Tibial nerve (tissue), 4 donors: ENCODE data around the gene THEMIS. TPM values are rescaled to one million over a fixed set of nuclear protein-coding genes. Genes with fewer than 3 reads are reported as not detected.

Source experiments
- DNase-seq, 2 donors: peaks; one replicate each; pipeline ENCODE4 v3.0.0-alpha.2; 2019; ENCODE audit warnings: low spot score in 2 of 2
- H3K27ac ChIP-seq, 4 donors: fragments of 200-600 bp; sonication (generic) in 3 of 4; one replicate each; pipeline ENCODE4 v1.5.1; 2017 to 2019; ENCODE audit warnings: mild to moderate bottlenecking in 1 of 4
- H3K27me3 ChIP-seq, 2 donors: fragments of 200-600 bp; sonication (generic) in 1 of 2; one replicate each; pipeline versions ENCODE4 v1.5.1 to v1.6.0; 2017 to 2019
- H3K36me3 ChIP-seq, 3 donors: fragments of 200-600 bp; sonication (generic); one replicate each; pipeline ENCODE4 v1.5.1; 2018 to 2019
- H3K4me1 ChIP-seq, 4 donors: fragments of 200-600 bp; sonication (generic) in 3 of 4; one replicate each; pipeline ENCODE4 v1.5.1; 2017 to 2019
- H3K4me3 ChIP-seq, 4 donors: fragments of 200-600 bp; sonication (generic) in 3 of 4; one replicate each; pipeline ENCODE4 v1.5.1; 2017 to 2019; ENCODE audit warnings: mild to moderate bottlenecking in 1 of 4, moderate library complexity in 1 of 4
- H3K9me3 ChIP-seq, 4 donors: fragments of 200-600 bp; sonication (generic) in 3 of 4; one replicate each; pipeline ENCODE4 v1.5.1; 2017 to 2019
- CTCF ChIP-seq, 5 experiments: fragments of 200-600 bp in 3 of 5; fragments of 450-650 bp in 2 of 5; sonication (generic) in 3 of 5; IDR thresholded peaks; one replicate each; pipeline ENCODE4 v1.5.1; 2016 to 2019; ENCODE audit warnings: antibody characterized with exemption in 5 of 5, mild to moderate bottlenecking in 3 of 5, moderate library complexity in 2 of 5
- EP300 ChIP-seq, 2 donors: sonication (generic); formaldehyde crosslinking; IDR thresholded peaks; one replicate each; pipeline ENCODE4 v1.6.1; 2017; ENCODE audit warnings: antibody characterized with exemption in 2 of 2, mild to moderate bottlenecking in 1 of 2
- POLR2A ChIP-seq, 2 donors: fragments of 450-650 bp; IDR thresholded peaks; one replicate each; pipeline ENCODE4 v1.6.1; 2017; ENCODE audit warnings: antibody characterized with exemption in 2 of 2, mild to moderate bottlenecking in 2 of 2, moderate library complexity in 2 of 2
- WGBS, 2 donors: methylation state at CpG; one replicate each; pipeline ENCODE4 v1.1.5; 2018; 5-methylcytosine and 5-hydroxymethylcytosine counted together
- total RNA-seq, 4 donors: library from RNA; depleted of rRNA; stranded (reverse); fragments of >200 nt; gene quantifications; one replicate each; pipeline ENCODE4 v1.1.0, GENCODE V29; 2016

THEMIS gene
- total RNA-seq, 4 donors from 2014 or later, result 0.22 to 0.98 (median 0.57) TPM

DNA sequence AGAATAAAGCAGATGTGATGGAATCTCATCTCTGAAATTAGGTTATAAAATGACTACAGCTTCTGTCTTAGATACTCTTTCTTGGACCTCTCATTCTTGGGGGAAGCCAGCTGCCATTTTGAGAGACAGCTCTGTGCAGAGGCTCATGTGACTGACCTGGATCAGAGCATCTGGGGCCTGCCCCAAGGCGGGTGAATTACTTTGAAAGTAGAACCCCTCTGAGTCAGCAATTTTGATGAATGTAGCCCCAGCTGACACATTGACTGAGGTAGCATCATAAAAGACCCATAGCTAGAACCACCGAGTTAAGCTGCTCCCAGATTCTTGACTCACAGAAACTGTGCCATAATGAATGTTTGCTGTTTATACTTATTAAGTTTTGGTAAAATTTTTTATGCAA is 124.5 kb downstream of the THEMIS start:
- DNase-seq, result no peak
- peaks cover 0 to under 1% (median 0%) of the 10 kb centered on the region in 4 donors for H3K9me3 ChIP-seq
- H3K27me3 ChIP-seq, result no peaks in the 10 kb centered on the region
- 68 to 84% methylated on average over 2 of the region's 2 CpGs for WGBS, 2 donors
- no peaks in the 10 kb centered on the region for H3K36me3 ChIP-seq
- H3K4me3 ChIP-seq, result no peak overlapping the region
- TF ChIP-seq EP300 (IDR thresholded peaks at IDR 0.05) (no peak), CTCF (IDR thresholded peaks at IDR 0.05) (no peak), POLR2A (IDR thresholded peaks at IDR 0.05) (no peak)
- H3K27ac ChIP-seq, result no peak overlapping the region
- H3K4me1 ChIP-seq, result no peaks in the 10 kb centered on the region

GRCh38 chr6:127775371-127775770 is 125.5 kb downstream of the THEMIS start:
- H3K9me3 ChIP-seq, result peaks cover 0 to 3% (median 0%) of the 10 kb centered on the region in 4 donors
- no peak overlapping the region for H3K27ac ChIP-seq
- no peak for TF ChIP-seq EP300 (IDR thresholded peaks at IDR 0.05)
- TF ChIP-seq CTCF (IDR thresholded peaks at IDR 0.05), result no peak
- no peak for TF ChIP-seq POLR2A (IDR thresholded peaks at IDR 0.05)
- H3K4me3 ChIP-seq, result no peak overlapping the region
- H3K36me3 ChIP-seq, result no peaks in the 10 kb centered on the region
- H3K4me1 ChIP-seq, result no peaks in the 10 kb centered on the region
- DNase-seq, result no peak
- H3K27me3 ChIP-seq, result no peaks in the 10 kb centered on the region
- 43 to 63% methylated on average over 1 of the region's 1 CpG for WGBS, 2 donors

- Histone ChIP-seq H3K9me3 (peaks cover 0 to 3% (median 0%) of the 10 kb centered on the region in 4 donors), H3K36me3 (no peaks in the 10 kb centered on the region), H3K4me3 (no peak overlapping the region), H3K27me3 (no peaks in the 10 kb centered on the region), H3K4me1 (no peaks in the 10 kb centered on the region), H3K27ac (no peak overlapping the region)
- TF ChIP-seq POLR2A (IDR thresholded peaks at IDR 0.05), result no peak
- no peak for TF ChIP-seq CTCF (IDR thresholded peaks at IDR 0.05)
- no peak for TF ChIP-seq EP300 (IDR thresholded peaks at IDR 0.05)
- 67 to 76% methylated on average over 4 of the region's 4 CpGs for WGBS, 2 donors
- DNase-seq, result no peak
Measured at GRCh38 chr6:127768745-127769144, 132.1 kb downstream of the THEMIS start.

- Histone ChIP-seq H3K4me1 (no peaks in the 10 kb centered on the region), H3K36me3 (no peaks in the 10 kb centered on the region)
Measured at GRCh38 chr6:127768223-127768622, 132.6 kb downstream of the THEMIS start.

DNA sequence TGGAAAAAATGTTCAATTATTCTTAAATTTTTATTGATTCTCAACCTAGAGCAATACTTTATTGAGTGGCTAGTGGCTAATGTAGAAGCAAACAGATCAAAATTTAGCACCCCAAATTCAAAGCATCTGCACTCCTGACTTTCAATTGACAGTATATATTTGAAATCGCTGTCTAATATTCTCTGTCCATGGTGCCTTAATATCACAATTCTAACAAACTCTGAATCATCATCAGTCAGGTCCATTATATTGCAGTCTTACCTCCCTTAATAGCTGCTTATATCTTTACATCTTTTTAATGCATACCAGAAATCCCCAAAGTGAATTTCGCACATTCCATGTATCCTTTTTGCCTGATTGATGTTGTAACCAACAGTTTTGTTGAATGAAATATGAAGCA is 134.9 kb downstream of the THEMIS start:
- Histone ChIP-seq H3K4me3 (no peak overlapping the region), H3K27me3 (no peaks in the 10 kb centered on the region), H3K9me3 (no peaks in the 10 kb centered on the region), H3K36me3 (no peaks in the 10 kb centered on the region), H3K27ac (no peak overlapping the region), H3K4me1 (no peaks in the 10 kb centered on the region)
- TF ChIP-seq EP300 (IDR thresholded peaks at IDR 0.05) (no peak), CTCF (IDR thresholded peaks at IDR 0.05) (no peak), POLR2A (IDR thresholded peaks at IDR 0.05) (no peak)
- DNase-seq, result no peak
- 85 to 93% methylated on average over 2 of the region's 2 CpGs for WGBS, 2 donors

More at GRCh38 chr6:127768223-127768622, 132.6 kb downstream of the THEMIS start:
- DNase-seq, result no peak
- Histone ChIP-seq H3K27ac (no peak overlapping the region), H3K27me3 (no peaks in the 10 kb centered on the region), H3K4me3 (no peak overlapping the region), H3K9me3 (peaks cover 0 to 3% (median 0%) of the 10 kb centered on the region in 4 donors)
- TF ChIP-seq CTCF (IDR thresholded peaks at IDR 0.05) (no peak), EP300 (IDR thresholded peaks at IDR 0.05) (no peak), POLR2A (IDR thresholded peaks at IDR 0.05) (no peak)
- 49 to 59% methylated on average over 3 of the region's 3 CpGs for WGBS, 2 donors
